ENCODE data around the gene ROR2.
"Not testable (repeated sequence)": the region's sequence is repeated elsewhere in the genome, so short reads cannot be mapped to it uniquely, and the experiment has no call there.

ROR2 gene

GRCh38 chr9:91522481-91522880 is 427.5 kb downstream of the ROR2 start:
- DNase-seq (ENCODE audit: low read depth, low spot score) = no peak

GRCh38 chr9:91519520-91520277 is 430.3 kb downstream of the ROR2 start:
- no peak for DNase-seq (ENCODE audit: low read depth, low spot score)

- no peak for DNase-seq (ENCODE audit: low read depth, low spot score)
Measured at GRCh38 chr9:91518462-91518861, 431.6 kb downstream of the ROR2 start.

- DNase-seq (ENCODE audit: low read depth, low spot score) = no peak
Measured at GRCh38 chr9:91517801-91518200, 432.2 kb downstream of the ROR2 start.

GRCh38 chr9:91517332-91517731 is 432.7 kb downstream of the ROR2 start:
- DNase-seq (ENCODE audit: low read depth, low spot score) = not testable (repeated sequence)

GRCh38 chr9:91516777-91517176 is 433.3 kb downstream of the ROR2 start:
- no peak for DNase-seq (ENCODE audit: low read depth, low spot score)

GRCh38 chr9:91516081-91516480 is 433.9 kb downstream of the ROR2 start:
- no peak for DNase-seq (ENCODE audit: low read depth, low spot score)

- peak; percentile 67 for DNase-seq (ENCODE audit: low read depth, low spot score)
Measured at GRCh38 chr9:91515074-91515687, 434.8 kb downstream of the ROR2 start.
